HG03520 (cell line): ENCODE results near the gene MRPL27.

Experiments used
- ATAC-seq: cut with Tn5 transposase; IDR thresholded peaks from one replicate; pipeline ENCODE4 v1.9.1; 2021; ENCODE audit warnings: mild to moderate bottlenecking, moderate library complexity; ENCODE audit not compliant: unreplicated experiment

MRPL27 gene

DNA sequence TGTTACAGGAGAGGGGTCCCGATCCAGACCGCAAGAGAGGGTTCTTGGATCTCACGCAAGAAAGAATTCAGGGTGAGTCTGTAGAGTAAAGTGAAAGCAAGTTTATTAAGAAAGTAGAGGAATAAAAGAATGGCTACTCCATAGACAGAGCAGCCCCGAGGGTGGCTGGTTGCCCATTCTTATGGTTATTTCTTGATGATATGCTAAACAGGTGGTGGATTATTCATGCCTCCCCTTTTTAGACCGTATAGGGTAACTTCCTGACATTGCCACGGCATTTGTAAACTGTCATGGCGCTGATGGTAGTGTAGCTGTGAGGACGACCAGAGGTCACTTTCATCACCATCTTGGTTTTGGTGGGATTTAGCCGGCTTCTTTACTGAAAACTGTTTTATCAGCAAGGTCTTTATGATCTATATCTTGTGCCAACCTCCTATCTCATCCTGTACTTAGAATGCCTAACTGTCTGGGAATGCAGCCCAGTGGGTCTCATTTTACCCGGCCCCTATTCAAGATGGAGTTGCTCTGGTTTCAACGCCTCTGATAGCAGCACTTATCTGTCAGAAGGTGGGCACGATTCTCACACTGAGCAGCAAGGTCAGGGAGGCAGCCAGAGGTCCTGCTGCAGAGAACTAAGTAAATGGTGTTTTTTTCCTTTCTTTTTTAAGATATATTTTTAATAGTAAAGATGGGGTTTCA is 53.5 kb downstream of the MRPL27 start:
- no peak for ATAC-seq

DNA sequence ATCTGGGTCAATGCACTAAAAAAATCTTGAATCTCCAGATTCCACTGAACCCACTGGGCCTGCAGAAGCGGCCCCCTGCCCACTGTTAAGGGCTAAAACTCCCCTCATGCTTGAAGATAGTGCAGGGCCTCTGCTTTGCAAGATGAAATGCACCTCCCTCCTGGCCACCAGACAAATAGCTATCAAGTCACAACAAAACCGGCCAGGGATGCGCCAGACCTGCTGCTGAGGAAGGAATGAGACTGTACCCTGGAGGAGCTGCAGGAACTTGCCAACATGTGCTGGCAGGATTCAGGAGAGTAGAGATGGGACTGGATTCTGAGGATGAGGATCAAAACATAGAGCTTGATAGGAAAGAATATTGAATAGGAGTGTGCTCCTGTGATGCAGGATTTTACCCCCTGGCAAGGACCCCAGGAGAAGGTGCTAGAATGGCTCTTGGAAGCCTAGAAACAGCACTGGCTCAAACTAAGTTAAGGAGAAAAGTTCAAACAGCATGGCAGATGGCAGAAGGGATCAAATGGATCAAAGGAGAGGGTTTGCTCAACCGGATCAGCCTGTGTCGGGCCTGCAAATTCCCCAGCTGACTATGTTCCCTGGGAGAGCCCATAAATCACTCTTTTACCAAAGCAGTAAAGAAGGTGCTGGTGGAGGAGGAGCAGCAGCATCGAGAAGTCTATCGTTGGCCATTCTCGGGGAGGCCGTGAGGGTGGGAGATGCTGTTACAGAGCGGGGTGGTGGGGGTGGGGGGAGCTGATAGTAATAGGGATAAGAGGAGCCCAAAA is 54.3 kb downstream of the MRPL27 start:
- ATAC-seq = no peak
